K562 (cell line): ENCODE data around the gene INPPL1. TPM values are rescaled to one million over a fixed set of nuclear protein-coding genes. Genes with fewer than 3 reads are reported as not detected.

Experiments used
- BRD9 ChIP-seq: fragments of 450-650 bp; IDR thresholded peaks from 2 replicates; pipeline ENCODE4 v1.6.1; 2018; ENCODE audit warnings: low read depth; ENCODE audit not compliant: partially characterized antibody
- DEAF1 ChIP-seq: fragments of 450-650 bp; formaldehyde crosslinking; IDR thresholded peaks from 2 replicates; pipeline ENCODE4 v1.4.0; 2020; ENCODE audit warnings: mild to moderate bottlenecking, moderate library complexity
- GATA2 ChIP-seq: sonication (generic); formaldehyde crosslinking; IDR thresholded peaks from 2 replicates; pipeline ENCODE4 v1.4.0; 2020; ENCODE audit warnings: mild to moderate bottlenecking, missing genetic modification reagents
- HDAC1 ChIP-seq, 2 experiments: fragments of 450-650 bp; IDR thresholded peaks; 2 replicates each; pipeline ENCODE4 v1.6.1; 2016 to 2017; ENCODE audit warnings: inconsistent platforms in 1 of 2, mild to moderate bottlenecking in 1 of 2, moderate library complexity in 1 of 2
- KLF16 ChIP-seq: IDR thresholded peaks from 2 replicates; pipeline ENCODE4 v1.6.1; 2016; ENCODE audit warnings: antibody characterized with exemption
- MAFG ChIP-seq: fragments of 450-650 bp; conservative IDR thresholded peaks from 2 replicates; pipeline ENCODE4 v1.6.1; 2016; ENCODE audit warnings: missing genetic modification characterization, missing compliant biosample characterization
- MLX ChIP-seq, 2 experiments: fragments of 450-650 bp in 1 of 2; sonication (generic) in 1 of 2; formaldehyde crosslinking; conservative IDR thresholded peaks; 2 replicates each; pipeline versions ENCODE4 v1.4.0 to v1.8.1; 2020 to 2022; ENCODE audit warnings: mild to moderate bottlenecking in 1 of 2, missing genetic modification reagents in 1 of 2
- NFATC3 ChIP-seq: fragments of 450-650 bp; IDR thresholded peaks from 2 replicates; pipeline ENCODE4 v1.6.1; 2017; ENCODE audit warnings: mild to moderate bottlenecking
- NR2F6 ChIP-seq: fragments of 450-650 bp; formaldehyde crosslinking; IDR thresholded peaks from 2 replicates; pipeline ENCODE4 v1.4.0; 2020; ENCODE audit warnings: mild to moderate bottlenecking
- PRDM10 ChIP-seq: fragments of 450-650 bp; IDR thresholded peaks from 2 replicates; pipeline ENCODE4 v1.6.1; 2018; ENCODE audit not compliant: partially characterized antibody
- SFPQ ChIP-seq: fragments of 200-400 bp; formaldehyde crosslinking; IDR thresholded peaks from 2 replicates; pipeline ENCODE4 v1.6.1; 2017; ENCODE audit warnings: mild to moderate bottlenecking, low read depth, low read length, moderate library complexity
- USF1 ChIP-seq: sonication (generic); formaldehyde crosslinking; IDR thresholded peaks from 2 replicates; pipeline ENCODE4 v1.9.0; 2022; ENCODE audit warnings: mild to moderate bottlenecking, missing genetic modification reagents
- ZNF518B ChIP-seq: fragments of 250-450 bp; sonication (Bioruptor Pico); IDR thresholded peaks from 2 replicates; pipeline ENCODE4 v1.5.0; 2021; ENCODE audit warnings: mild to moderate bottlenecking, moderate library complexity
- polyA plus RNA-seq, 8 experiments: library from polyadenylated mRNA; depleted of rRNA in 4 of 8; stranded (reverse) in 5 of 8; unstranded in 3 of 8; fragments of >200 nt; fragmentation: Nextera tagmentation in 2 of 8; fragmentation: Illumina TruSeq in 1 of 8; extraction: Ambion mirVana in 2 of 8; extraction: Trizol in 1 of 8; gene quantifications; 2 replicates each; pipeline versions ENCODE4 v1.2.1 to v1.2.3, GENCODE V29; 2011 to 2014; ENCODE audit warnings: inconsistent platforms in 1 of 8, missing spikeins in 1 of 8
- total RNA-seq, 7 experiments: library from RNA; depleted of rRNA in 6 of 7; stranded (reverse); fragments of >200 nt in 6 of 7; fragmentation: Illumina TruSeq in 2 of 7; extraction: Trizol in 2 of 7; gene quantifications; 2 replicates each; pipeline versions ENCODE4 v1.2.1 to v1.2.3, GENCODE V29; 2011 to 2021; ENCODE audit warnings: low replicate concordance in 1 of 7

The INPPL1 gene
- total and polyA plus RNA-seq, 9 of the 15 experiments (the other 6 are each of a cell fraction or from before 2014, with no cell fraction given) = 0.55 to 137 (median 61.6) TPM

GRCh38 chr11:72223615-72224563 is 678 bp upstream of the INPPL1 start (continued):
- TF ChIP-seq PRDM10 (no peak), MAFG (tag) (no peak), KLF16 (no peak), HDAC1 (IDR thresholded peaks at IDR 0.05) (no peak), SFPQ (no peak), GATA2 (no peak), MLX (CRISPR knock-in tag; conservative IDR thresholded peaks at IDR 0.05) (no peak), NFATC3 (no peak), USF1 (CRISPR knock-in tag) (no peak), DEAF1 (CRISPR knock-in tag) (no peak), BRD9 (no peak), ZNF518B (CRISPR knock-in tag) (no peak), NR2F6 (CRISPR knock-in tag) (no peak)
